GM19193 (cell line): Measurements from ENCODE around the gene PQBP1.

Experiments
- POLR2A ChIP-seq: IDR thresholded peaks from 4 replicates; pipeline ENCODE4 v1.6.1; 2011; ENCODE audit not compliant: insufficient read depth, insufficient read length; ENCODE audit errors: extremely low read depth

Gene PQBP1

GRCh38 chrX:48902135-48902534 is 4.4 kb downstream of the PQBP1 start:
- TF ChIP-seq POLR2A: peak; percentile 9

- no peak for TF ChIP-seq POLR2A
Measured at GRCh38 chrX:48902776-48903175, 5.0 kb downstream of the PQBP1 start.

- no peak for TF ChIP-seq POLR2A
Measured at GRCh38 chrX:48903290-48903689, 5.6 kb downstream of the PQBP1 start.

DNA sequence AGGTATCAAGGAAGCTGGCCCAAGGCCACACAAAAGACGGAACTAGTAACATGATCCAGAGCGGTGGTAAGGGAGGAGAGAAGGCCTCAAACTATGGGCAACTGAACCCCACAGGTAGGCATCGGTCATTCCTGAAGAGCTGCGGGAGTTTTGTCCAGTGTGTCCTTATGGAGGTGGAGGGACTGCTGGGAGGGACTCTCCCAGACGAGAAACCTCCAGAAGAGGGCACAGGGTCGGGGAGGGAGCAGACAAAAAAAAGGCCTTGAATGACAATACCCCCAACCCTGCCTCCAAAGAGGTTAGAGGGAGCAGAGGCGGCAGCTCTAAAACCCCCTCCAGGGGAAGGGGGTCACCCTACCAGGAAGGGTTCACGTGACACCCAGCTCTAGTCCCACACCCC is 6.5 kb downstream of the PQBP1 start:
- TF ChIP-seq POLR2A: peak; percentile 7

DNA sequence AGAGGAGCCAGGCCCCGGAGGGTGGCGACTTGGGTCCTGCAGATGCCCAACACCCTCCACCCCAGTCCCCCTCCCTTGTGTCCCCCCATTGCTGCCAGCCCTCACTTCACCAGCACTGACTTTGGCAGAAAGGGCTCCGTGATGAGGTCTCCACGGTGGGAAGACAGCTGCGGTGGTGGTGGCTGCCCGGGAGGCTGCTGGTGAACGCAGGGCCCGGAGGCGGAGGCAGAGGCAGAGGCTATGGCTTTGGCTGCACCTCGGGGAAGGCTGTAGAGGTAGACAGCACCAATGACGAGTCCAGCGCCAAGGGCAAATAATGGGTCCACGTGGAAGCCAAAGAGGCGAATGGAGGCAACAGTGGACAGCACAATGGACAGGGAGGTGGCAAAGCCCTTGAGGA is 6.9 kb downstream of the PQBP1 start:
- TF ChIP-seq POLR2A: no peak

DNA sequence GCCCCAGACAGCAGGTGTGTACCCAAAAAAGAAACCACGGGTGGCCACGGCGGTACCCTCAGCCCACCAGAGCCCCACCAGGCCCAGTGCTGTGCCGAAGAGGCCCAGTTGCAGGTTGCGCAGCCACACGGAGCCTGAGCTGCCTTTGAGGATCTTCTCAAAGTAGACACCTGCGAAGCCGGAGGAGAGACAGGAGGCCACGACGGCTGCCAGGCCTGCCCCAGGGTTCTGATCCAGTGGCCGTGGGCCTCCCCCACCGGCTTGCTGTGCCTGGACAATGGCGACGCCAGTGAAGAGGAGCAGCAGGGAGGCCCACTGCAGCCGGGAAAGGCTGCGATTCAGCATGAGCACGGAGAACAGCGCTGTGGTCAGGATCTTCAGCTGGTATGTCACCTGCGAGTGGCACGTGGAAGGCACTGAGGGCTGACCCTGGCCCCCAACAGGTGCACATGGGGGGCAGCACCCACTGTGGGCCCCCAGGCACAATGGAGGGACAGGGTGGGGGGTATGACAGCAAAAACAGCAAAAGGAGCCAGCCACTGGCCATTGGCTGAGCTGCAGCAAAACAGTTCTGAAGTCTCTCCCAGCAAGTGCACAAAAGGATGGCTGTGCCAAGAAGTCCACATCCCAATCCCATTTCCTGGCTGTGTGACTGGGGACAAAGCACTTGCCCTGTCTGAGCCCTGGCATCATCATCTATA is 7.5 kb downstream of the PQBP1 start:
- TF ChIP-seq POLR2A: no peak

GRCh38 chrX:48908600-48908999 is 10.9 kb downstream of the PQBP1 start:
- no peak for TF ChIP-seq POLR2A

DNA sequence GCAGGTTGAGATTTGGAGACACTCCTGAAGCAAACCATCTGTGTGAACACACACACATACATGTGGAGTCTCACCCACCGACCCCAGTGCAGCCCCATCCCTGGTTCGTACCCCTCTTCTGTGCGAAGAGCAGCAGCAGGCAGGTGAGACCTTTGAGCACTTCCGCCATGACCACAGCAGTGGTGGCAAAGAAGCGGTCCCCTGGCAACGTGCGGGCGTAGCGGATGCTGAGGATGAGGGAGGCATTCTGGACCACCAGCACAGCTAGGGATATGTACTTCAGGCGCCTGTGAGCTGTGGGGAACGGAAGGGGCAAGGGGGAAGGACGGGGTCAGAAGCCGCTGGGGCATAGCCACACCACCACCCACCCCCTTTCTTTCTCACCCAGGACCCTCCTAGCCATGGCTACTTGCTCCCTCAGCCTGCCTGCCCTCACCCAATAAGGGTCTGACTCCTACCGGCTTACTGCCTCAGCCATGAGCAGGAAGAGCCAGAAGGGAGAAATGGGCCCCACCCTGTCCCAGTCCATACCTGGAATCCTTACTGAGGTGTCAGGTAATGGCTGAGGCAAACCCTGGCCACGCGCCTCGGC is 12.1 kb downstream of the PQBP1 start:
- TF ChIP-seq POLR2A: no peak

- TF ChIP-seq POLR2A: no peak
Measured at GRCh38 chrX:48910926-48911411, 13.2 kb downstream of the PQBP1 start.

DNA sequence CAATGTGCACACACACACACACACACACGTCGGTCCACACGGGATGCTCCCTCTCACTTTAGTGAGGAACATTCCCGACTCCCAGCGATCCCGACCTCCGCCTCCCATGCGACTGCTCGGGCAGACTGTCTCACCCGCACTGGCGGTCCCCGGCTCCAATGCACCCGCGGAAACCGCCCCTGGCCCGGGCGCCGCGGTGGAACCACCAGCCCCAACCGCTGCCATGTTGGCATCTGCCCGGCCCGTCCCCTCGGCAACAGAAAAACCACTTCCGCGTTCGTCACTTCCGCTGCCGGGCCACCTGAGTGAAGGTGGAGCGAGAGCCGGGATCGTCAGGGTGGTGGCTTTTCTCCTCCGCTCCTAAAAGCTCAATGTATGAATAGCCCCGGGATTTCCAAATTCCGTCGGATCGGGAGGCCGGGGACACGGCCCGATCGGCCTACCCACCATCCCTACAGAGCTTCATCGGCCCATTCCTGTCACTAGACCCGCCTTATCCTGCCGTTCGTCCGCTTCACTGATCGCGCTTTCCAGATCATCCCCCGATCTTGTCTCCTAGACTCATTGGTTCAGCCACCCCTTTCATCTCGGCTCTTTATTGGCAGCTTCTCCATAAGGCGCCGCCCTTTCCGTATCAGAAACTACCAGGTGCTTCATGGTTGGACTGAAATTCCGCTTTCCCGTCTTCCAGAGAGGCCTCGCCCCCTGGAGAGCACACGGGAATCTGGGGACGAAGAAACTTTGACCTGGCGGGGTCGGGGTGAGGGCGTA is 13.9 kb downstream of the PQBP1 start, which contains the start of gene SLC35A2:
TSS of gene SLC35A2 (minus strand) at position 235 of the 771 bp plus-strand sequence. CDS start at position 225, 10 bp downstream.
- peak; percentile 78 for TF ChIP-seq POLR2A

- no peak for TF ChIP-seq POLR2A
Measured at GRCh38 chrX:48913605-48914366, 16.1 kb downstream of the PQBP1 start.

DNA sequence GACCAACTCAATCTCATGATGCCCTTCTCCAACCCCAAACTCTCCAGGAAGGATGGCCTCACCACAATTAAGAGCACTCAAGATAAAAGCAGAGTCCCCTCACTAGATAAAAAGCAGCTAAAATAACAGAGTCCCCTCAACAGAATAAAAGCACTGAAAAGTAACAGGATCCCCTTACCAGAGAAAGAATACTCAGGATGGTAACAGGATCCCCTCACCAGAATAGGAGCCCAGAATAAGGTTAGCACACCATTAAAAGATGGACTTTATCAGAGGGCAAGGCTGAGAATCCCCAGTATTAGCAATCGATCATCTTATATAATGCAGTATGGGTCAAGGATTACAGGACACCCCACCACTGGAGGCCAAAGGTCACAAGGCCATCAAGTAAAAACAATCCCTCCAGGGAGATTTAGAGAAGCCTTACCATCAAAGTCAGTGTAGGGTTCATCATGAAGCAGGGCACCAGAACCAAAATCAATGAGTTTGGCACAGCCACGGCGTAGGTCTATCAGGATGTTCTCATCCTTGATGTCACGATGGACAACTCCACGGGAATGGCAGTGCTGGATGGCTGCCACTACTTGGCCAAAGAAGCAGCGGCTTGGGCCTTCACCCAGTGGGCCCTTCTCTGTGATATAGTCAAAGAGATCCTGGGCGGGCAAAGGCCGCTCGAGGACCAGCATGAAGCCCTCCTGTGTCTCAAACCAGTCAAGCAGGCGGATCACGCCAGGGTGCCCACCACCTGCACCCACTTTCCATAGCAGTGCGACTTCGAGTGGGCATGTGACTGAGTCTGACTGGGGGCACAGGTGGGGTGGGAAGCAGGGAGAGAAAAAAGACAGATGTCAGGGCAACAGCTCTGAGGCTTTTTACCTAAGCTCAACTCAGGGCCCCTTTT is 17.1 kb downstream of the PQBP1 start:
- TF ChIP-seq POLR2A: no peak

DNA sequence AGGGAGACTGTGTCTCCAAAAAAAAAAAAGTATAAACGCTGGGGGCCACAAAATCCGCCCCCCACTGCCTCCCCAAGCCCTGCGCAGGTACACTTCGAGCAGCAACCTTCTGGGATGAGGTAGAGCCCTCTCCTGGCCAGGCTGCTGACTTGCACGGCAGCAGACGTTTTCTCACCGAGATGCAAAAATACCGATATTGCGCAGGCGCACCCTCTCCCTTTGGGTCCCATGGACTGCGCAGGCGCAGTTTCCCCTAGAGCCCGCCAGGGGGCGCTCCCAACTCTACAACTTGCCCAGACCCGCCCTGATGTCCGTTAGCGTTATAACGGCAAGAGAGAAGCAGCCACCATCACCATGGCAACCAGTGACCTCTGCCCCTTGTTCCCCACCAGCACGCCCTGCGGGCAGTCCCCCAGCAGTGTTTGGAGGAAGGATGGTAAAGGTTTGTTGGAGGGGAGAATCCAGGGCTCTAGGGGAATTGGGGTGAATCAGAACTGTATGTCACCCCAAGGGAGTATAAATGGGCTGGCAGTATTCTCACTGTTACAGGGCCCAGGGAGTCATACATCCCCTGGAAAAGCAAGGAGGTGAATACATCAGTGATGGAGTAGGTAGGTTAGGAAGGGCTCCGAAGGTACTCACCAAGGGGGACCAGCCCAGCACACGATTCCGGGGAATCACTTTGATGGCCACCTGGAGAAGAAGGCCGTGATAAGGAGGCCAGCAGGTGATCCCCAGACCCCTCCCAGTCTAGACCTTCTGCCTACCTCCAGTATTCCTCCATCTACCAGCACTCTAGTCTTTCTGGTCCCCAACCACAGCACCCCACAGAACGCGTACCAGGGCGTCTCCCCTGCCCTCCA is 19.6 kb downstream of the PQBP1 start:
- TF ChIP-seq POLR2A: no peak
